Uterus (tissue), 4 donors: ENCODE measurements around the gene UBL7. TPM values are rescaled to one million over a fixed set of nuclear protein-coding genes. Genes with fewer than 3 reads are reported as not detected.

Experiments
- DNase-seq, 2 donors: peaks; one replicate each; pipeline ENCODE4 v3.0.0-alpha.2; 2019 to 2020
- H3K27ac ChIP-seq, 2 donors: fragments of 200-600 bp; sonication (generic); 1 replicate in 1 of 2; 2 replicates in 1 of 2; pipeline ENCODE4 v1.5.1; 2016 to 2018
- H3K27me3 ChIP-seq, 2 donors: fragments of 200-600 bp; sonication (generic); one replicate each; pipeline ENCODE4 v1.5.1; 2018 to 2019; ENCODE audit warnings: control low read depth in 1 of 2
- H3K36me3 ChIP-seq, 2 donors: fragments of 200-600 bp; sonication (generic); one replicate each; pipeline ENCODE4 v1.5.1; 2019; ENCODE audit warnings: control low read depth in 1 of 2
- H3K4me1 ChIP-seq, 2 donors: fragments of 200-600 bp; sonication (generic); one replicate each; pipeline ENCODE4 v1.5.1; 2018 to 2019; ENCODE audit warnings: control low read depth in 1 of 2
- H3K4me3 ChIP-seq, 2 donors: fragments of 200-600 bp; sonication (generic); 1 replicate in 1 of 2; 2 replicates in 1 of 2; pipeline ENCODE4 v1.5.1; 2018 to 2019; ENCODE audit warnings: mild to moderate bottlenecking in 1 of 2
- H3K9me3 ChIP-seq, 2 donors: fragments of 200-600 bp; sonication (generic); one replicate each; pipeline ENCODE4 v1.5.1; 2019; ENCODE audit warnings: control low read depth in 1 of 2
- POLR2A ChIP-seq, 2 donors: fragments of 450-650 bp; IDR thresholded peaks; one replicate each; pipeline ENCODE4 v1.6.1; 2016; ENCODE audit warnings: antibody characterized with exemption in 2 of 2, mild to moderate bottlenecking in 1 of 2, moderate library complexity in 1 of 2
- intact Hi-C: fragments of 100-400 bp; cut with DNase I; formaldehyde crosslinking; loops from one replicate; pipeline ENCODE4 v1.15.1; 2023; ENCODE audit warnings: low total_unique reads
- total RNA-seq, 4 donors: library from RNA; depleted of rRNA in 3 of 4; stranded (reverse); fragments of >200 nt in 3 of 4; gene quantifications; one replicate each; pipeline versions ENCODE4 v1.1.0 to v1.2.4, GENCODE V29; 2014 to 2023
- TF ChIP-seq, protein P1 (sequence below), 4 experiments: fragments of 200-600 bp in 2 of 4; fragments of 450-650 bp in 2 of 4; sonication (generic) in 2 of 4; IDR thresholded peaks; one replicate each; pipeline ENCODE4 v1.5.1; 2016 to 2019; ENCODE audit warnings: antibody characterized with exemption in 4 of 4, mild to moderate bottlenecking in 2 of 4, moderate library complexity in 1 of 4
- donor health status: DM: yes; HTN: yes; CAD: no.

Gene UBL7
- total RNA-seq, 4 donors from 2014 or later: 15.4 to 60.6 (median 35.7) TPM

DNA sequence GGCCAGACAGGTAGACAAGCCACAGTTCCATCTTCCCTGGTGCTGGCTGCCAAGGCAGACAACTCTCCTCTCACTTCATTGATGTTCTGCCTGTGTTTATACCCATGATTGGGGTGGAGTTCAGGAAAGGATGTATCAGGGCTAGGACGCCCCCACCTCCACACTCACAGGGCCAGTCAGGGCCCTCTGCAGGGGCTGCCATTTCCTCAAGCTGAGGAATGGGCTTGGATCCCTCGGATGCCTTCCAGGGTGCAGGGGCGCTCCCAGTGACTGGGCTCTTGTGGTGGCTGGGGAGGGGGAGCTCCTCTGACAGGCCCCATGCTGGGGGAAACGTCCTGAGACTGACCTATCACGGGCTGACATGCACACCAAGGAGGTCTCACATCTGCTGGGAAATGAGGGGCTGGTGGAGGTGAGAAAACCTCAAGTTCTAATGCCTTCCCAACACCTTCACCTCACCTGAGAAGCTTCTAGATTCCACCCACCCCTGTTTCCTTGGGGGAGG lies 58.6 kb downstream of the UBL7 start:
- Histone ChIP-seq H3K27ac (no peak overlapping the region), H3K4me3 (no peak overlapping the region), H3K36me3 (no peaks in the 10 kb centered on the region), H3K27me3 (no peaks in the 10 kb centered on the region), H3K4me1 (no peaks in the 10 kb centered on the region), H3K9me3 (no peaks in the 10 kb centered on the region)
- TF ChIP-seq, protein P1, sequence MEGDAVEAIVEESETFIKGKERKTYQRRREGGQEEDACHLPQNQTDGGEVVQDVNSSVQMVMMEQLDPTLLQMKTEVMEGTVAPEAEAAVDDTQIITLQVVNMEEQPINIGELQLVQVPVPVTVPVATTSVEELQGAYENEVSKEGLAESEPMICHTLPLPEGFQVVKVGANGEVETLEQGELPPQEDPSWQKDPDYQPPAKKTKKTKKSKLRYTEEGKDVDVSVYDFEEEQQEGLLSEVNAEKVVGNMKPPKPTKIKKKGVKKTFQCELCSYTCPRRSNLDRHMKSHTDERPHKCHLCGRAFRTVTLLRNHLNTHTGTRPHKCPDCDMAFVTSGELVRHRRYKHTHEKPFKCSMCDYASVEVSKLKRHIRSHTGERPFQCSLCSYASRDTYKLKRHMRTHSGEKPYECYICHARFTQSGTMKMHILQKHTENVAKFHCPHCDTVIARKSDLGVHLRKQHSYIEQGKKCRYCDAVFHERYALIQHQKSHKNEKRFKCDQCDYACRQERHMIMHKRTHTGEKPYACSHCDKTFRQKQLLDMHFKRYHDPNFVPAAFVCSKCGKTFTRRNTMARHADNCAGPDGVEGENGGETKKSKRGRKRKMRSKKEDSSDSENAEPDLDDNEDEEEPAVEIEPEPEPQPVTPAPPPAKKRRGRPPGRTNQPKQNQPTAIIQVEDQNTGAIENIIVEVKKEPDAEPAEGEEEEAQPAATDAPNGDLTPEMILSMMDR (IDR thresholded peaks at IDR 0.05): no peak
- TF ChIP-seq POLR2A (IDR thresholded peaks at IDR 0.05): no peak
- DNase-seq: no peak
- intact Hi-C loops: no loop called here

DNA sequence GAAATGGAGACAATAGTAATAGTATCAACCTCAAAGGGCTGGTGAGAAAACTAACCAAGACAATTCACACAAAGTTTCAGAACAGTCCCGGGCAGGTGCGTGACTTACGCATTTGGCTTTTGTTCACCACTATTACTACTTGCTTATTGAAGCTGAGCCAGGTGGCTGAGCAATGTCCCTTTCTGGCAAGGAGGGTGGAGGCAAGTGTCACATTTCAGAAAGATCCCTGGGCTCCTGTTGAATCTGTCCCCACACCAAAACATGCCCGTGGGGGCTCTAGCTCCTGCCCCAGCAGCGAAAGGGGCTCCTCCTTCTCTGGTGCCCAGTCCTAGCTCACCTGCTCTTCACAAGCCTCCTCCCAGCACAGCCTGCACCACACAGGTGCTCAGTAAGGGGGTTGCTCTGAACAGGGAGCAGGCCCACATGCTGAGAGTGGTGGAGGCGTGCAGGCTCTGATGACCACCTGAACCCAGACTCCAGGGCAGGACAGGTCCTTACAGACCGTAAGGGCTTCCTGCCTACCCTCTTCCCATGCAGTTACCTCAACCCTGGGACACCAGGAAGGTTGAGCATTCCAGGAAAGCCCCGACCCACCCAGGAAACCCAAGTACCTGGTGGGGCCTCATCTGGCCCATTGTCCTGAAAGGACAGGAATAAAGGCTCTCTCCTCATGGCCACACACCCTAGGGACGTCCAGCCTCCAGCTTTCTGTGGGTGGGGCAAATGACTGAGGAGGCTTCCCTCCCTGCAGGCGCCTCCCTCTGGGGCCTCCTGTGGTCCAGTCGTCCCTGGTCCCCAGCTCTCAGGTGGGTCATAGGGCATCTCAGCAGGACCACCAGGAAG lies 59.8 kb downstream of the UBL7 start:
- H3K4me1 ChIP-seq: no peaks in the 10 kb centered on the region
- no peaks in the 10 kb centered on the region for H3K36me3 ChIP-seq
- no peak for DNase-seq
- no peak for TF ChIP-seq POLR2A (IDR thresholded peaks at IDR 0.05)
- TF ChIP-seq, protein P1 (IDR thresholded peaks at IDR 0.05): no peak
- H3K9me3 ChIP-seq: no peaks in the 10 kb centered on the region
- H3K4me3 ChIP-seq: no peak overlapping the region
- H3K27me3 ChIP-seq: no peaks in the 10 kb centered on the region
- intact Hi-C loops: no loop called here
- H3K27ac ChIP-seq: no peak overlapping the region

DNA sequence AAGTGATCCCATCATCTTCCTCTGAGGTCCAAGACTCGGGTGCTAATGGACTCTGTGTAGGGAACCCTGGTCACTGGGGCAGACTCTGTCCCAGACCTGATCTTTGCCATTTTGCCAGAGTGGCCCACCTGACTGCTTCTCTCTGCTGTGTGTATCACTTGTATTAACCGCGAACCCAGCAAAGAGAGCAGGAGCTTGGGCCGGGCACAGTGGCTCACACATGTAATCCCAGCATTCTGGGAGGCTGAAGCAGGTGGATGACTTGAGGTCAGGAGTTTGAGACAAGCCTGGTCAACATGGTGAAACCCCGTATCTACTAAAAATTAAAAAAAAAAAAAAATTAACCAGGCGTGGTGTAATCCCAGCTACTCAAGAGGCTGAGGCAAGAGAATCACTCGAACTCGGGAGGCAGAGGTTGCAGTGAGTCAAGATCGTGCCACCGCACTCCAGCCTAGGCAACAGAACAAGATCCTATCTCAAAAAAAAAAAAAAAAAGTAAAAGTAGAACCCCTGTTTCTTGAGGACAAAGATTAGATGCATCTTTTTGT lies 60.6 kb downstream of the UBL7 start:
- no peaks in the 10 kb centered on the region for H3K4me1 ChIP-seq
- H3K4me3 ChIP-seq: no peak overlapping the region
- no peaks in the 10 kb centered on the region for H3K36me3 ChIP-seq
- no peaks in the 10 kb centered on the region for H3K27me3 ChIP-seq
- no peaks in the 10 kb centered on the region for H3K9me3 ChIP-seq
- intact Hi-C loops: no loop called here
- no peak overlapping the region for H3K27ac ChIP-seq
- no peak for DNase-seq
- TF ChIP-seq, protein P1 (IDR thresholded peaks at IDR 0.05): no peak
- no peak for TF ChIP-seq POLR2A (IDR thresholded peaks at IDR 0.05)

DNA sequence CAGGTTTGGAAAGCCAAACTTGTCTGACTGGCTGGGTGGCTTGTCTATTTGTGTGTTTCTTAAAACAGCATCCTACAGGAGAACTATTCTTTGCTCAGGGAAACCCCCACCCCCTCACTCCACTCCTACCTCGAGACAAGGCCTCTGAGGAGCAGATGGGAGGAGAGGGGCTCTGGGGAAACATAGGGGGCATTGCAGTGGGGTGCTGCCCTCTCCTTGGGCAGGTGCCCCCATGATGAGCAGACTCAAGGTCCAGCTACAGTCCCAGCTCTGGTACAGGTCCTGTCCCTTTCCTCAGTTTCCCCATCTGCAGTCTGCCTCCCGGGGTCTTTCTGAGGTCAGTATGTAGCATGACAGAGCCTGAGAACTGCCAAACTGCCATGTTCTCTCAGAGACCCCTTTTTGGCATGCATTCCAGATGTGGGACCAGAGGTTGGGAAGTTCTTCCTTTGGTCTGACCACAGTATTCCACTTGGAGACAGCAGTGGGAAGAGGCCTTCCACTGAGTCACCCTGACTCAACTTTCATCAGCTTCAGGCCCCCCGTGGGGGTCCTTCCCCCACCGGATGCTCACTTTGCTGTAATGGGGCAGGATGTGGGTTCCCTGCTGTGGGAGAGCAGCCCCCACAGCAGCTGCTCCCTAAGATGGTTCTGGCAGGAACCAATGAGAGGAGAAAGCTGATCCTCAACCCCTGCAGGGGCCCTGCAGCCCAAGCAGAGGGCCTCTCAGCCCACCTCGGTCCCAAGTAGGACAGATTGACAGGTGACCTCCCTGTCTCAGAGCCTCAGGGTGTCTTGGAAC lies 61.2 kb downstream of the UBL7 start:
- intact Hi-C loops: no loop called here
- H3K4me3 ChIP-seq: no peak overlapping the region
- H3K4me1 ChIP-seq: no peaks in the 10 kb centered on the region
- DNase-seq: no peak
- no peak for TF ChIP-seq POLR2A (IDR thresholded peaks at IDR 0.05)
- TF ChIP-seq, protein P1 (IDR thresholded peaks at IDR 0.05): no peak
- H3K36me3 ChIP-seq: no peaks in the 10 kb centered on the region
- no peaks in the 10 kb centered on the region for H3K9me3 ChIP-seq
- no peak overlapping the region for H3K27ac ChIP-seq
- no peaks in the 10 kb centered on the region for H3K27me3 ChIP-seq
